Measurements from ENCODE around the gene ACOT7. TPM values are rescaled to one million over a fixed set of nuclear protein-coding genes. Genes with fewer than 3 reads are reported as not detected.
A peak's percentile ranks its signal among the peaks of the same experiment; 100 is the strongest.

Gene ACOT7
- total RNA-seq, 1 experiment from 2014 or later: 151 TPM

- H3K27me3 Mint-ChIP-seq (ENCODE audit: low read depth): peaks cover 53% of the 10 kb centered on the region
- no peaks in the 10 kb centered on the region for H3K36me3 Mint-ChIP-seq
- H3K4me3 Mint-ChIP-seq: peak overlapping the region; percentile 81
- H3K4me1 Mint-ChIP-seq: peaks cover 20% of the 10 kb centered on the region
- ChIA-PET CTCF (interaction anchor here (0.5 to 21.4 kb wide), 55 partner anchors 11 to 384 kb away, joined by 3 to 489 read pairs (median 5); partner anchors contain the start of genes ACOT7, ESPN, GPR153 and HES2), POLR2A (interaction anchor here (0.6 to 4.8 kb wide), 8 partner anchors 9 to 393 kb away, joined by 3 to 22 read pairs (median 3); partner anchors contain the start of gene ICMT)
- no peaks in the 10 kb centered on the region for H3K9me3 Mint-ChIP-seq
- H3K27ac Mint-ChIP-seq: peak overlapping the region; percentile 92
- ATAC-seq (peak; percentile 14), DNase-seq (ENCODE audit: low spot score) (peak; percentile 95)
- TF ChIP-seq ZMAT4 (CRISPR knock-in tag; IDR thresholded peaks at IDR 0.05): peak; percentile 5; the same call in 1 of the 2 replicates
- TF ChIP-seq FOXK1 (CRISPR knock-in tag; IDR thresholded peaks at IDR 0.05): no peak
- TF ChIP-seq RELA (CRISPR knock-in tag; IDR thresholded peaks at IDR 0.05; ENCODE audit: borderline replicate concordance): no peak
- TF ChIP-seq CDX4 (CRISPR knock-in tag; IDR thresholded peaks at IDR 0.05; ENCODE audit: borderline replicate concordance): no peak
- no peak for TF ChIP-seq HMGA2 (CRISPR knock-in tag; IDR thresholded peaks at IDR 0.05)
- no peak for TF ChIP-seq NR1H2 (CRISPR knock-in tag; IDR thresholded peaks at IDR 0.05)
- no peak for TF ChIP-seq GTF2I (CRISPR knock-in tag; conservative IDR thresholded peaks at IDR 0.05)
- TF ChIP-seq STAT6 (CRISPR knock-in tag; conservative IDR thresholded peaks at IDR 0.05; ENCODE audit: low read depth): no peak
- TF ChIP-seq KAT7 (CRISPR knock-in tag; IDR thresholded peaks at IDR 0.05; ENCODE audit: borderline replicate concordance): no peak
- no peak for TF ChIP-seq USF1 (CRISPR knock-in tag; IDR thresholded peaks at IDR 0.05)
- TF ChIP-seq ZNF512 (CRISPR knock-in tag; IDR thresholded peaks at IDR 0.05; ENCODE audit: borderline replicate concordance): no peak
- peak; percentile 79 for TF ChIP-seq ZNF423 (CRISPR knock-in tag; IDR thresholded peaks at IDR 0.05)
- no peak for TF ChIP-seq E2F5 (CRISPR knock-in tag; IDR thresholded peaks at IDR 0.05)
- TF ChIP-seq ESRRA (CRISPR knock-in tag; IDR thresholded peaks at IDR 0.05; ENCODE audit: borderline replicate concordance): no peak
- TF ChIP-seq FOXJ3 (CRISPR knock-in tag; IDR thresholded peaks at IDR 0.05; ENCODE audit: borderline replicate concordance): no peak
- TF ChIP-seq ZNF263 (CRISPR knock-in tag; IDR thresholded peaks at IDR 0.05; ENCODE audit: low read depth): 0 out of 2 replicates have a peak, but pooled peaks have one; percentile 26
- no peak for TF ChIP-seq HMGXB4 (CRISPR knock-in tag; IDR thresholded peaks at IDR 0.05)
- no peak for TF ChIP-seq ZNF425 (CRISPR knock-in tag; conservative IDR thresholded peaks at IDR 0.05)
- no peak for TF ChIP-seq CREB1 (CRISPR knock-in tag; IDR thresholded peaks at IDR 0.05)
- TF ChIP-seq E2F1 (CRISPR knock-in tag; IDR thresholded peaks at IDR 0.05): no peak
Observed at GRCh38 chr1:6246497-6247467, 146.8 kb downstream of the ACOT7 start.
